Fibroblast of lung (primary cell): ENCODE measurements around the gene CIPC. TPM values are rescaled to one million over a fixed set of nuclear protein-coding genes. Genes with fewer than 3 reads are reported as not detected.

Experiments used
- DNase-seq, 2 donors: peaks; one replicate each; pipeline versions ENCODE4 v3.0.0 to v3.0.0-alpha.2; 2010; ENCODE audit warnings: low read depth in 2 of 2
- H2AFZ ChIP-seq: 2 replicates; pipeline ENCODE4 v1.5.1; 2012; ENCODE audit warnings: low read length, control low read depth, inconsistent platforms
- H3K27ac ChIP-seq: 2 replicates; pipeline ENCODE4 v1.5.1; 2011; ENCODE audit warnings: low read length, control low read depth; ENCODE audit not compliant: insufficient read depth
- H3K27me3 ChIP-seq: 2 replicates; pipeline ENCODE4 v1.5.1; 2011; ENCODE audit warnings: mild to moderate bottlenecking, low read length; ENCODE audit not compliant: control insufficient read depth, insufficient read depth
- H3K36me3 ChIP-seq: 2 replicates; pipeline ENCODE4 v1.5.1; 2011; ENCODE audit warnings: low read length; ENCODE audit not compliant: control insufficient read depth, insufficient read depth
- H3K4me1 ChIP-seq: 2 replicates; pipeline ENCODE4 v1.5.1; 2011; ENCODE audit warnings: low read length; ENCODE audit not compliant: control insufficient read depth, insufficient read depth; ENCODE audit errors: extremely low read depth
- H3K4me2 ChIP-seq: 2 replicates; pipeline ENCODE4 v1.5.1; 2011; ENCODE audit warnings: low read length, control low read depth; ENCODE audit not compliant: insufficient read depth; ENCODE audit errors: extremely low read depth
- H3K4me3 ChIP-seq, 4 experiments: fragments of 200-600 bp in 1 of 4; sonication (generic) in 1 of 4; replicated peaks in 1 of 4; 2 replicates each; pipeline ENCODE4 v1.5.1; 2011 to 2016; ENCODE audit warnings: low read length in 4 of 4, low read depth in 3 of 4, mild to moderate bottlenecking in 3 of 4, control low read depth in 2 of 4, inconsistent platforms in 1 of 4, mixed read lengths in 1 of 4; ENCODE audit not compliant: insufficient read depth in 1 of 4; ENCODE audit errors: control extremely low read depth in 1 of 4
- H3K79me2 ChIP-seq: 2 replicates; pipeline ENCODE4 v1.5.1; 2012; ENCODE audit warnings: mild to moderate bottlenecking, low read length, inconsistent platforms; ENCODE audit not compliant: control insufficient read depth, insufficient read depth
- H3K9ac ChIP-seq: 2 replicates; pipeline ENCODE4 v1.5.1; 2011; ENCODE audit warnings: mild to moderate bottlenecking, low read length, control low read depth; ENCODE audit not compliant: insufficient read depth
- H3K9me3 ChIP-seq: 2 replicates; pipeline ENCODE4 v1.5.1; 2012; ENCODE audit warnings: low read depth, low read length; ENCODE audit not compliant: control insufficient read depth, insufficient read depth
- H4K20me1 ChIP-seq: 2 replicates; pipeline ENCODE4 v1.5.1; 2011; ENCODE audit warnings: low read length; ENCODE audit not compliant: control insufficient read depth, insufficient read depth; ENCODE audit errors: extremely low read depth
- CTCF ChIP-seq, 2 donors: IDR thresholded peaks in 1 of 2; conservative IDR thresholded peaks in 1 of 2; 1 replicate in 1 of 2; 2 replicates in 1 of 2; pipeline ENCODE4 v1.5.1; 2011 to 2012; ENCODE audit warnings: low read length in 2 of 2, control low read depth in 1 of 2, inconsistent platforms in 1 of 2, low read depth in 1 of 2, mild to moderate bottlenecking in 1 of 2
- EZH2 ChIP-seq: IDR thresholded peaks from 2 replicates; pipeline ENCODE4 v1.5.1; 2012; ENCODE audit warnings: low read length, control low read depth, mild to moderate bottlenecking; ENCODE audit errors: missing control alignments
- polyA plus RNA-seq, 2 donors: library from polyadenylated mRNA; depleted of rRNA in 1 of 2; stranded (reverse) in 1 of 2; unstranded in 1 of 2; fragments of >200 nt; gene quantifications; 2 replicates each; pipeline ENCODE4 v1.2.1, GENCODE V29; 2011 to 2012; ENCODE audit warnings: missing spikeins in 1 of 2
- total RNA-seq: library from RNA; depleted of rRNA; stranded (reverse); fragments of >200 nt; gene quantifications from 2 replicates; pipeline ENCODE4 v1.2.1, GENCODE V29; 2014

The CIPC gene
- total and polyA plus RNA-seq, 2 donors (not counting 1 experiment from before 2014, with no cell fraction given) = 12.1 to 12.8 TPM

- Histone ChIP-seq H3K4me3 (no peak overlapping the region), H2AFZ (no peak overlapping the region), H3K4me1 (peaks cover 9% of the 10 kb centered on the region), H3K9ac (no peak overlapping the region), H3K4me2 (no peak overlapping the region), H3K27ac (no peak overlapping the region), H3K27me3 (no peaks in the 10 kb centered on the region), H3K79me2 (peaks cover 5% of the 10 kb centered on the region), H4K20me1 (no peaks in the 10 kb centered on the region), H3K9me3 (no peaks in the 10 kb centered on the region), H3K36me3 (no peaks in the 10 kb centered on the region)
- no peak for TF ChIP-seq CTCF (conservative IDR thresholded peaks at IDR 0.05 in 1 of 2, IDR thresholded peaks at IDR 0.05 in 1 of 2; ENCODE audit: low read depth in 1 of 2, low read length in 2 of 2)
- no peak for TF ChIP-seq EZH2
- DNase-seq = no peak
Observed at GRCh38 chr14:77102154-77102553, 4.1 kb downstream of the CIPC start.

DNA sequence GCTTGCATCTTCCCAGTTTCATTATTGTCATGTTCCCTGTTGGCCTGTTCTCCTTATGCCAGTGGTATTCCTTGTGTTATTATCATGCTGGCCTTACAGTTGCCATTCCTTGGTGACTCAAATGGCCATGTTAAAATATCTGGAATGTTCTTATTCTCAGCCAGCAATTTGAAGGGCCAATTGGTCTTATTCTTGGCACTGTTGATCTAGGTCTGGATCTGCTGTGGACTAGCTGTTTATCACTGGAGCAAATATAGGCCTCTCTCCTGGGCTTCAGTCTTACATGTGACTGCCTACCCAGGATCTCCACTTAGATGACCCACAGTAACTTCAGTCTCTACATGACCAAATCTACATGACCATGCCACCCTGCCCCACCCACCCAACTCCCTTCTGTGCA lies 5.4 kb downstream of the CIPC start:
- DNase-seq = no peak
- Histone ChIP-seq H3K36me3 (no peaks in the 10 kb centered on the region), H3K9ac (no peak overlapping the region), H4K20me1 (no peaks in the 10 kb centered on the region), H3K4me2 (no peak overlapping the region), H2AFZ (no peak overlapping the region), H3K4me1 (peaks cover 9% of the 10 kb centered on the region), H3K27ac (no peak overlapping the region), H3K27me3 (no peaks in the 10 kb centered on the region), H3K4me3 (no peak overlapping the region), H3K79me2 (peaks cover 5% of the 10 kb centered on the region), H3K9me3 (no peaks in the 10 kb centered on the region)
- TF ChIP-seq CTCF (conservative IDR thresholded peaks at IDR 0.05 in 1 of 2, IDR thresholded peaks at IDR 0.05 in 1 of 2; ENCODE audit: low read depth in 1 of 2, low read length in 2 of 2) = no peak
- TF ChIP-seq EZH2 = no peak

DNA sequence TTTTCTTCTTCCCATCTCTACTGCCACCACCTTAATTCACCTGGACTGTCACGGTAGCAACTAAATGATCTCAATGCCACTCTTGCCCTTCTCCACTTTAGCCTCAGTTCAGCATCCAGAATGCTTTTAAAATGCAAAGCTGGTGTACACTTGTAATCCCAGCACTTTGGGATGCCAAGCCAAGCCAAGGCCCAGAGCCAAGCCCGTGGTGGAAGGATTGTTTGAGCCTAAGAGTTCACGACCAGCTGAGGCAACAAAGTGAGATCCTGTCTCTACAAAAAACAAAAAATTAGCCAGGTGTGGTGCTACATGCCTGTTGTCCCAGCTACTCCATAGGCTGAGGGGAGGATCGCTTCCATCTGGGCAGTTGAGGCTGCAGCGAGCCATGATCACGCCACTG lies 5.9 kb downstream of the CIPC start:
- Histone ChIP-seq H3K9ac (no peak overlapping the region), H3K79me2 (peaks cover under 1% of the 10 kb centered on the region), H3K4me2 (no peak overlapping the region), H4K20me1 (no peaks in the 10 kb centered on the region), H3K27me3 (no peaks in the 10 kb centered on the region), H3K9me3 (no peaks in the 10 kb centered on the region), H2AFZ (no peak overlapping the region), H3K4me1 (peaks cover 7% of the 10 kb centered on the region), H3K4me3 (no peak overlapping the region), H3K36me3 (no peaks in the 10 kb centered on the region), H3K27ac (no peak overlapping the region)
- TF ChIP-seq CTCF (conservative IDR thresholded peaks at IDR 0.05 in 1 of 2, IDR thresholded peaks at IDR 0.05 in 1 of 2; ENCODE audit: low read depth in 1 of 2, low read length in 2 of 2) (no peak), EZH2 (no peak)
- no peak for DNase-seq
